GM10266 (cell line): ENCODE data around the gene ITGA2.

ENCODE experiments used
- DNase-seq: peaks from one replicate; pipeline ENCODE4 v3.0.0; 2012; ENCODE audit errors: extremely low spot score
- TF ChIP-seq, protein P1 (sequence below): IDR thresholded peaks from 2 replicates; pipeline ENCODE4 v1.5.1; 2012; ENCODE audit warnings: mild to moderate bottlenecking, low read depth; ENCODE audit not compliant: control insufficient read depth, insufficient read depth; ENCODE audit errors: missing control alignments

The ITGA2 gene

GRCh38 chr5:53006911-53007890 lies 18.0 kb downstream of the ITGA2 start:
- TF ChIP-seq, protein P1, sequence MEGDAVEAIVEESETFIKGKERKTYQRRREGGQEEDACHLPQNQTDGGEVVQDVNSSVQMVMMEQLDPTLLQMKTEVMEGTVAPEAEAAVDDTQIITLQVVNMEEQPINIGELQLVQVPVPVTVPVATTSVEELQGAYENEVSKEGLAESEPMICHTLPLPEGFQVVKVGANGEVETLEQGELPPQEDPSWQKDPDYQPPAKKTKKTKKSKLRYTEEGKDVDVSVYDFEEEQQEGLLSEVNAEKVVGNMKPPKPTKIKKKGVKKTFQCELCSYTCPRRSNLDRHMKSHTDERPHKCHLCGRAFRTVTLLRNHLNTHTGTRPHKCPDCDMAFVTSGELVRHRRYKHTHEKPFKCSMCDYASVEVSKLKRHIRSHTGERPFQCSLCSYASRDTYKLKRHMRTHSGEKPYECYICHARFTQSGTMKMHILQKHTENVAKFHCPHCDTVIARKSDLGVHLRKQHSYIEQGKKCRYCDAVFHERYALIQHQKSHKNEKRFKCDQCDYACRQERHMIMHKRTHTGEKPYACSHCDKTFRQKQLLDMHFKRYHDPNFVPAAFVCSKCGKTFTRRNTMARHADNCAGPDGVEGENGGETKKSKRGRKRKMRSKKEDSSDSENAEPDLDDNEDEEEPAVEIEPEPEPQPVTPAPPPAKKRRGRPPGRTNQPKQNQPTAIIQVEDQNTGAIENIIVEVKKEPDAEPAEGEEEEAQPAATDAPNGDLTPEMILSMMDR, result no peak
- DNase-seq, result no peak

DNA sequence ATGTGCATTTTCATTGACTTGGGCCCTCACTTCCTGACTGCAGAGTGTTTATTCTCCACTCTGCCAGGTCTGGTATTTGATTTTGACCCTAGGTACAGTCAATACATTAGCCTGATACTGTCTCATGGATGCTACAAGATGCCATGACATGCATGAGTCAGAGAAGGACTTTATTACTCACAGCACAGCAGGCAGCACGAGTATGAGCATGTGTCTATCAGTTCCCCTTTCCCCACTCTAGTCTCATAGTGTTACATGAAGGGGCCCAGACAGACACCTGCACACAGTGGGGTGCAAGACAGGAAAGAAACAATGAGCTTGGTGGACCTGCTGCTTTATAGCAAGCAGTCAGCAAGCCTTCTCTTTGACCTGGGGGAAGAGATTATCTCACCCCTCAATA lies 19.6 kb downstream of the ITGA2 start:
- DNase-seq, result peak; percentile 19
- TF ChIP-seq, protein P1, result no peak

DNA sequence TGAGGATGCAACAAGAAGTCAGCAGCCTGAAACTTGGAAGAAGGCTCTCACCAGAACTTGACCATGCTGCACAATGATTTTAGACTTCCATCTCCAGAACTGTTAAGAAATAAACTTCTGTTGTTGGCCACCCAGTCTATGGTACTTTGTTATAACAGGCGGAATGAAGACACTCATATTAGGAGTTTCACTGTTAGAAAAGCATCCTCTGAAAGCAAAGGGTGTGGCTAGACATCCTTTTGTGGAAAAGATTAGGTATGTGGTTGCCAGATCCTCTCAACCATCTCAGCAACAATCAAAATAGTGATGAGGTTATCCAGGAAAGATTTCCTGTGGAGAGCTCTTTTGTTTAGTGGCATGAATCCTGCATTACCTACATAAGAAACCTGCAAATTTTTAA lies 20.7 kb downstream of the ITGA2 start:
- TF ChIP-seq, protein P1, result no peak
- DNase-seq, result no peak

DNA sequence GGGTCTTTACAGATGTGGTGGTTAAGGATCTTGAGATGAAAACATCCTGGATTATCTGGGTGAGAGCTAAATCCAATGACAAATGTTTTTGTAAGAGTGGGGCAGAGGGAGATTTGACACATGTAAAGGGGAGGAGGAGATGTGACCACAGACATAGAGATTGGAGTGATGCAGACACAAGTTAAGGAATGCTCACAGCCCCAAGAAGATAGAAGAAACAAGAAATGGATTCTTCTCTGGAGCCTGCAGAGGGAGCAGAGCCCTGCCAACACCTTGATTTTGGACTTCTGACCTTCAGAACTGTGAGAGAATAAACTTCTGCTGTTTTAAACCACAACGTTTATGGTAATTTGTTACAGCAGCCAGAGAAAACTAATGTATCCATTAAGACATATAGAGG lies 21.7 kb downstream of the ITGA2 start:
- TF ChIP-seq, protein P1, result no peak
- no peak for DNase-seq

GRCh38 chr5:53011233-53011632 lies 22.1 kb downstream of the ITGA2 start:
- TF ChIP-seq, protein P1, result no peak
- DNase-seq, result no peak

- TF ChIP-seq, protein P1, result no peak
- no peak for DNase-seq
Observed at GRCh38 chr5:53013857-53014256, 24.7 kb downstream of the ITGA2 start.

- DNase-seq, result no peak
Observed at GRCh38 chr5:53017383-53017782, 28.2 kb downstream of the ITGA2 start.

More at GRCh38 chr5:53017383-53017782, 28.2 kb downstream of the ITGA2 start:
- TF ChIP-seq, protein P1, result no peak
